Measurements from ENCODE around the gene TDRD5. TPM values are rescaled to one million over a fixed set of nuclear protein-coding genes. Genes with fewer than 3 reads are reported as not detected.

Gene TDRD5
- total and polyA plus RNA-seq, 8 donors: 0.20 to 2.0 (median 0.44) TPM; not detected in 4

DNA sequence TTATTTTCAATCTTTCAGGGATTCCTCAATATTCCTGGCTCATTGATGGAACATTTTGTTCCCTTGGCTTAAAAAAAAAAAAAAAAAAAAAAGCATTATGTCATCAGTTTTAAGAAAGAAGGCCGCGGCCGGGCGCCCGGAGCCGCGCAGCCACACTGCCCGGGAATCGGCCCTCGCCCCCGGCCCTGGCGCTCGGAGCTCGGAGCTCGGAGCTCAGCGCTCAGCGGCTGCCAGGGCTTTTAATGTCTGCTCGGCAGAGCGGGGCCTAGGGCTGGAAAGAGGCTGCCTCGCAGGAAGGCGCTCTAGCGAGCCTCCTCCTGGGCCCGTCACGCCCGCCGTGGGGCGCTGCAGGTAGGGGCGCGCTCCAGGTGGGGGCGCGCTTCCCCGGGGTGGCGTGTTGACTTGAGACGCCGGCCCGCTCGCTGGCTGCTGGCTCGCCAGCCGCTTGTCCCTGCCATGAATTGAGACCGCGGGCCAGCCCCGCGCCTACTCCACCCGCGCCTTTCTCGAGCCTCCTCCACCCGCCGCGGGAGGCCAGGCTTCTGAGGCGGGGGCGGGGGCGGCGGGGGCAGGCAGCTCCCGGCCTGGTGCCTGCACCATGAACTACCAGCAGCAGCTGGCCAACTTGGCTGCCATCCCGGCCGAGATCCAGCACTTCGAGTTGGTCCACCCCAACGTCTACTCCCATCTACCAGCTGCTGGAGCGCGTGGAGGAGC is 5.4 kb upstream of the TDRD5 start:
- Histone ChIP-seq H3K9me3 (no peaks in the 10 kb centered on the region), H3K4me3 (peak overlapping the region; percentile 33 to 46 (median 44)), H3K4me1 (peaks cover 6 to 12% (median 9%) of the 10 kb centered on the region in 4 donors), H3K27ac (peak overlapping the region; percentile 75 to 86 (median 81)), H3K36me3 (no peaks in the 10 kb centered on the region), H3K27me3 (peaks cover 0 to 28% (median 7%) of the 10 kb centered on the region in 3 donors)
- intact Hi-C loops (cut with DNase I; ENCODE audit: low total_unique reads): no loop called here
- 2 to 15% (median 5%) methylated on average over 32 to 60 of the region's 60 CpGs for WGBS, 5 donors
- DNase-seq: peak; percentile 85 to 87
- peak in 1 of 3 donors; percentile 9 for TF ChIP-seq POLR2AphosphoS5 (IDR thresholded peaks at IDR 0.05)
- TF ChIP-seq POLR2A (IDR thresholded peaks at IDR 0.05): no peak
- TF ChIP-seq, protein P1, sequence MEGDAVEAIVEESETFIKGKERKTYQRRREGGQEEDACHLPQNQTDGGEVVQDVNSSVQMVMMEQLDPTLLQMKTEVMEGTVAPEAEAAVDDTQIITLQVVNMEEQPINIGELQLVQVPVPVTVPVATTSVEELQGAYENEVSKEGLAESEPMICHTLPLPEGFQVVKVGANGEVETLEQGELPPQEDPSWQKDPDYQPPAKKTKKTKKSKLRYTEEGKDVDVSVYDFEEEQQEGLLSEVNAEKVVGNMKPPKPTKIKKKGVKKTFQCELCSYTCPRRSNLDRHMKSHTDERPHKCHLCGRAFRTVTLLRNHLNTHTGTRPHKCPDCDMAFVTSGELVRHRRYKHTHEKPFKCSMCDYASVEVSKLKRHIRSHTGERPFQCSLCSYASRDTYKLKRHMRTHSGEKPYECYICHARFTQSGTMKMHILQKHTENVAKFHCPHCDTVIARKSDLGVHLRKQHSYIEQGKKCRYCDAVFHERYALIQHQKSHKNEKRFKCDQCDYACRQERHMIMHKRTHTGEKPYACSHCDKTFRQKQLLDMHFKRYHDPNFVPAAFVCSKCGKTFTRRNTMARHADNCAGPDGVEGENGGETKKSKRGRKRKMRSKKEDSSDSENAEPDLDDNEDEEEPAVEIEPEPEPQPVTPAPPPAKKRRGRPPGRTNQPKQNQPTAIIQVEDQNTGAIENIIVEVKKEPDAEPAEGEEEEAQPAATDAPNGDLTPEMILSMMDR (IDR thresholded peaks at IDR 0.05): peak in 5 of 7 experiments; percentile 52 to 75 (median 59)
- TF ChIP-seq EP300 (IDR thresholded peaks at IDR 0.05): no peak

DNA sequence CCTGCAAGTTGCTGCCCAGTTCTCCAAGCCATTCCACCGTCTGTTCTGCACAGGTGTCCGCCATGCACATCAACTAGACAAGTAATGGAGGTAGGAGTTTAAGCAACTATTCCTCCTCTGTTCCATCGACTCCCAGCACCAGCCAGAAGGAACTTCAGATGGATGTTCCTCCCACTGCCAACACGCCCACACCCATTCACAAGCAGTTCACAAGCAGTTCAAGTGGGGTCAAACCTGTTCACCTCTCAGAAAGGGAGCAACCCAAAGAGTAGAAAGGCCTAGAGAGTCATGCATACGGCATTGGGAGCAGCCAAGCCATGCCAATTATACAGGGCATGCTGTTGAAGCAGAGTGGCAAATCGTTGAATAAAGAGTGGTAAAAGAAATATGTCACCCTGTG is 4.3 kb upstream of the TDRD5 start:
- intact Hi-C loops (cut with DNase I; ENCODE audit: low total_unique reads): no loop called here
- Histone ChIP-seq H3K4me3 (no peak overlapping the region), H3K4me1 (peaks cover 11 to 21% (median 17%) of the 10 kb centered on the region in 4 donors), H3K27me3 (peaks cover 0 to 34% (median 17%) of the 10 kb centered on the region in 3 donors), H3K9me3 (peaks cover 0 to 4% (median 0%) of the 10 kb centered on the region in 4 donors), H3K36me3 (no peaks in the 10 kb centered on the region), H3K27ac (no peak overlapping the region)
- TF ChIP-seq POLR2AphosphoS5 (IDR thresholded peaks at IDR 0.05): no peak
- no peak for TF ChIP-seq POLR2A (IDR thresholded peaks at IDR 0.05)
- TF ChIP-seq, protein P1 (IDR thresholded peaks at IDR 0.05): no peak
- TF ChIP-seq EP300 (IDR thresholded peaks at IDR 0.05): no peak
- 86 to 96% (median 95%) methylated on average over 6 of the region's 6 CpGs for WGBS, 5 donors
- no peak for DNase-seq

DNA sequence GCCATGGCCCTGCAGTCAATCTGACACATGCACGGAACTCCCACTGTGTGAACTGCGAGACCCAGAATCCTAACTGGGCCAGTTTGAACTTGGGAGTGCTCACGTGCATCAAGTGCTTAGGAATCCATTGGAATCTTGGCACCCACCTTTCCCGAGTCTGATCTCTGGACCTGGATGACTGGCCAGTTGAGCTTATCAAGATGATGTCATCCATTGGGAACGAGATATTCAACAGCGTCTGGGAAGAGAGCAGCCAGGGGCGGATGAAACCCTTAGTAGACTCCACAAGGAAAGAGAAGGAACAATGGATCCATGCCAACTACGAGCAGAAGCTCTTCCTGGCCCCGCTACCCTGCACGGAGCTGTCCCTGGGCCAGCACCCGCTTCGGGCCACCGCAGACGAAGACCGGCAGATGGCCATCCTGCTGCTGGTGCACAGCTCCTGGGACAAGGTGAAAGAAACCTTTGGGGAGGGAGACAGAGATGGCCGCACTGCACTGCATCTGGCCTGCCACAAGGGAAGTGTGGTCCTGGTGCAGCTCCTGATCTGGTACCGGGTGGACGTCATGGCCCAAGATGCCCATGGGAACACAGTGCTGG is 3.1 kb upstream of the TDRD5 start:
- no peaks in the 10 kb centered on the region for H3K36me3 ChIP-seq
- TF ChIP-seq, protein P1 (IDR thresholded peaks at IDR 0.05): no peak
- TF ChIP-seq EP300 (IDR thresholded peaks at IDR 0.05): no peak
- no peak for TF ChIP-seq POLR2A (IDR thresholded peaks at IDR 0.05)
- 86 to 95% (median 92%) methylated on average over 16 to 18 of the region's 18 CpGs for WGBS, 5 donors
- H3K27me3 ChIP-seq: peaks cover 0 to 31% (median 17%) of the 10 kb centered on the region in 3 donors
- intact Hi-C loops (cut with DNase I; ENCODE audit: low total_unique reads): no loop called here
- H3K27ac ChIP-seq: no peak overlapping the region
- no peak for DNase-seq
- peaks cover 11 to 21% (median 17%) of the 10 kb centered on the region in 4 donors for H3K4me1 ChIP-seq
- H3K9me3 ChIP-seq: peaks cover 0 to 4% (median 0%) of the 10 kb centered on the region in 4 donors
- no peak overlapping the region for H3K4me3 ChIP-seq

DNA sequence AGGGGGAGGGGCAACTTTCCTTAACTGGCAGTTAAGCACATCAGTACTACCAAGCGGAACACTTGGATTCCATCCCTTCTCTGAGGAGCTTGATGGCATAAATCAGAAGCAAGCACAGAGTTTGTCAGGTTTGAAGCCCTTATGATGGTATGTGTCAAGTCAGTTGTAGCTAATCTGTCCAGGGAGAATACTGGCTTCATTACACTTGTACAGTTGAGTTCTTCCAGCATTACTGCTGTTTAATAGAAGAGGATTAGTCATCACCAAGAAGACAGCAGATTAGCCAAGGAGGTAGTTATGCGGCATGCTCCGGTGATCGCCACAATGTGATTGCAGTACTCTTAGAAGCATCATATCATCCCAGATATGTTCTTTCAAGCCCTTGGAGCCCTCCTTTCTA is 2.1 kb upstream of the TDRD5 start:
- no peak for DNase-seq
- peaks cover 0 to 4% (median 0%) of the 10 kb centered on the region in 4 donors for H3K9me3 ChIP-seq
- no peaks in the 10 kb centered on the region for H3K36me3 ChIP-seq
- WGBS, 5 donors: 89 to 96% (median 93%) methylated on average over 4 of the region's 4 CpGs
- intact Hi-C loops (cut with DNase I; ENCODE audit: low total_unique reads): no loop called here
- no peak for TF ChIP-seq POLR2AphosphoS5 (IDR thresholded peaks at IDR 0.05)
- no peak for TF ChIP-seq POLR2A (IDR thresholded peaks at IDR 0.05)
- TF ChIP-seq, protein P1 (IDR thresholded peaks at IDR 0.05): no peak
- TF ChIP-seq EP300 (IDR thresholded peaks at IDR 0.05): no peak
- peaks cover 0 to 33% (median 17%) of the 10 kb centered on the region in 3 donors for H3K27me3 ChIP-seq
- H3K27ac ChIP-seq: no peak overlapping the region
- H3K4me1 ChIP-seq: peaks cover 11 to 21% (median 17%) of the 10 kb centered on the region in 4 donors
- H3K4me3 ChIP-seq: no peak overlapping the region
